HG03439 (cell line): ENCODE measurements around the gene RPL38.
A peak's percentile ranks its signal among the peaks of the same experiment; 100 is the strongest.

Experiments used
- ATAC-seq: cut with Tn5 transposase; IDR thresholded peaks from one replicate; pipeline ENCODE4 v1.9.1; 2021; ENCODE audit warnings: mild to moderate bottlenecking, moderate library complexity; ENCODE audit not compliant: unreplicated experiment

The RPL38 gene

GRCh38 chr17:74203439-74204240 lies at the start of gene RPL38:
RPL38 (plus strand) TSS chr17:74203678; CDS start chr17:74203956, 278 bp downstream.
- ATAC-seq, result peak; percentile 69

GRCh38 chr17:74153821-74154430 lies 49.6 kb upstream of the RPL38 start:
- ATAC-seq, result no peak

- no peak for ATAC-seq
These were observed 46.6 kb upstream of the RPL38 start for GRCh38 chr17:74156878-74157277.

GRCh38 chr17:74157366-74157765 lies 46.1 kb upstream of the RPL38 start:
- ATAC-seq, result no peak

- ATAC-seq, result no peak
These were observed 44.7 kb upstream of the RPL38 start for GRCh38 chr17:74158761-74159160.

- ATAC-seq, result no peak
These were observed 44.1 kb upstream of the RPL38 start for GRCh38 chr17:74159226-74159840.

- ATAC-seq, result no peak
These were observed 42.6 kb upstream of the RPL38 start for GRCh38 chr17:74160656-74161502.

- no peak for ATAC-seq
These were observed 42.0 kb upstream of the RPL38 start for GRCh38 chr17:74161503-74161875.

- ATAC-seq, result no peak
These were observed 40.1 kb upstream of the RPL38 start for GRCh38 chr17:74163271-74163821.

- no peak for ATAC-seq
These were observed 39.6 kb upstream of the RPL38 start for GRCh38 chr17:74163836-74164235.

GRCh38 chr17:74164446-74165045 lies 38.9 kb upstream of the RPL38 start:
- no peak for ATAC-seq

- ATAC-seq, result no peak
These were observed 37.6 kb upstream of the RPL38 start for GRCh38 chr17:74165797-74166365.

GRCh38 chr17:74170924-74171323 lies 32.6 kb upstream of the RPL38 start:
- ATAC-seq, result no peak

GRCh38 chr17:74172700-74173099 lies 30.8 kb upstream of the RPL38 start:
- ATAC-seq, result no peak

GRCh38 chr17:74176546-74177001 lies 26.9 kb upstream of the RPL38 start:
- no peak for ATAC-seq

GRCh38 chr17:74177018-74177450 lies 26.4 kb upstream of the RPL38 start:
- no peak for ATAC-seq

GRCh38 chr17:74179576-74179975 lies 23.9 kb upstream of the RPL38 start:
- ATAC-seq, result no peak

GRCh38 chr17:74180336-74180735 lies 23.1 kb upstream of the RPL38 start:
- no peak for ATAC-seq

GRCh38 chr17:74181341-74181740 lies 22.1 kb upstream of the RPL38 start:
- ATAC-seq, result no peak
